K562 (cell line): ENCODE results near the gene GAB1. TPM values are rescaled to one million over a fixed set of nuclear protein-coding genes. Genes with fewer than 3 reads are reported as not detected.
"Not testable (repeated sequence)": the region's sequence is repeated elsewhere in the genome, so short reads cannot be mapped to it uniquely, and the experiment has no call there.

Source experiments
- ATAC-seq: fragments of 200-7000 bp; cut with Tn5 transposase; 3 replicates; pipeline ENCODE4 v1.9.1; 2020; ENCODE audit warnings: moderate library complexity
- BruUV-seq: library from RNA; stranded (reverse); fragments of 400-500 nt; replicated peaks from 2 replicates; lab custom pipeline; 2021; lab: Mats Ljungman, UMichigan
- CTCF ChIA-PET: fragments of 300-600 bp; formaldehyde crosslinking; extraction: SDS; loops from one replicate; lab custom pipeline; 2021; ENCODE audit warnings: low intra/inter-chr PET ratio; lab: Yijun Ruan, JAX
- POLR2A ChIA-PET: fragments of 300-600, 350-650 bp; sonication (Branson Sonifier 250); formaldehyde crosslinking; extraction: SDS; loops from one replicate; lab custom pipeline; 2021; ENCODE audit warnings: antibody characterized with exemption, inconsistent platforms; lab: Yijun Ruan, JAX
- DNase-seq, 4 experiments: peaks; one replicate each; pipeline versions ENCODE4 v3.0.0 to v3.0.0-alpha.2; 2011 to 2018; ENCODE audit warnings: low spot score in 3 of 4, mixed read lengths in 3 of 4; ENCODE audit errors: extremely low read depth in 1 of 4
- FAIRE-seq: peaks from 2 replicates; lab custom pipeline; 2011; peaks lifted over from hg19 to GRCh38; lab: Jason Lieb, UNC
- H2AFZ ChIP-seq: 2 replicates; pipeline ENCODE4 v1.6.0; 2011; ENCODE audit warnings: low read depth, low read length, control low read depth, inconsistent platforms
- H3K27ac ChIP-seq: fragments of 200-600 bp; 3 replicates; pipeline ENCODE4 v1.8.0; 2011; ENCODE audit warnings: low read depth, mild to moderate bottlenecking, control low read depth, inconsistent platforms, low read length, moderate library complexity, mixed read lengths; ENCODE audit errors: extremely low read depth
- H3K27me3 ChIP-seq, 2 experiments: fragments of 300-600 bp in 1 of 2; 2 replicates in 1 of 2; 3 replicates in 1 of 2; pipeline versions ENCODE4 v1.6.0 to v1.8.0; 2011; ENCODE audit warnings: inconsistent platforms in 2 of 2, low read length in 2 of 2, mild to moderate bottlenecking in 1 of 2, mixed read lengths in 1 of 2, moderate library complexity in 1 of 2; ENCODE audit not compliant: control insufficient read depth in 2 of 2, insufficient read depth in 2 of 2
- H3K36me3 ChIP-seq: fragments of 300-600 bp; 3 replicates; pipeline ENCODE4 v1.8.0; 2011; ENCODE audit warnings: mild to moderate bottlenecking, low read length, inconsistent platforms; ENCODE audit not compliant: control insufficient read depth, insufficient read depth
- H3K4me1 ChIP-seq, 2 experiments: fragments of 200-600 bp in 1 of 2; replicated peaks in 1 of 2; 2 replicates in 1 of 2; 3 replicates in 1 of 2; pipeline versions ENCODE4 v1.5.1 to v1.8.0; 2011; ENCODE audit warnings: inconsistent platforms in 2 of 2, low read length in 2 of 2, mild to moderate bottlenecking in 1 of 2, mixed read lengths in 1 of 2, moderate library complexity in 1 of 2; ENCODE audit not compliant: control insufficient read depth in 2 of 2, insufficient read depth in 2 of 2
- H3K4me2 ChIP-seq: 2 replicates; pipeline ENCODE4 v1.6.1; 2011; ENCODE audit warnings: low read length, control low read depth, inconsistent platforms, mixed read lengths; ENCODE audit not compliant: insufficient read depth
- H3K4me3 ChIP-seq: fragments of 200-600 bp; sonication (generic), shearing (Covaris generic); 2 replicates; pipeline ENCODE4 v1.5.1; 2016; ENCODE audit warnings: control low read depth, inconsistent platforms
- H3K79me2 ChIP-seq: fragments of 200-600 bp; 3 replicates; pipeline ENCODE4 v1.8.0; 2011; ENCODE audit warnings: low read length, inconsistent platforms; ENCODE audit not compliant: control insufficient read depth, insufficient read depth
- H3K9ac ChIP-seq, 2 experiments: 2 replicates each; pipeline versions ENCODE4 v1.6.0 to v1.6.1; 2011; ENCODE audit warnings: low read depth in 2 of 2, low read length in 2 of 2, control low read depth in 1 of 2, inconsistent platforms in 1 of 2, mild to moderate bottlenecking in 1 of 2, mixed read lengths in 1 of 2; ENCODE audit not compliant: insufficient read depth in 1 of 2
- H3K9me1 ChIP-seq: one replicate; pipeline ENCODE4 v1.6.0; 2011; ENCODE audit warnings: inconsistent platforms, mild to moderate bottlenecking, low read length, moderate library complexity; ENCODE audit not compliant: control insufficient read depth, insufficient read depth
- H3K9me3 ChIP-seq: replicated peaks from 2 replicates; pipeline ENCODE4 v1.5.1; 2011; ENCODE audit warnings: low read depth, low read length, inconsistent platforms; ENCODE audit not compliant: control insufficient read depth, insufficient read depth
- H4K20me1 ChIP-seq: replicated peaks from 2 replicates; pipeline ENCODE4 v1.6.1; 2011; ENCODE audit warnings: low read length, inconsistent platforms, mixed read lengths; ENCODE audit not compliant: control insufficient read depth, insufficient read depth
- WGBS: fragments of 100-300 bp; shearing (Covaris generic); methylation state at CpG from one replicate; pipeline ENCODE4 v1.1.6; 2016; ENCODE audit warnings: low coverage, mixed read lengths; ENCODE audit not compliant: insufficient coverage; ENCODE audit errors: missing lambda C conversion rate; 5-methylcytosine and 5-hydroxymethylcytosine counted together
- in situ Hi-C: fragments of 300-500 bp; cut with MboI; formaldehyde crosslinking; loops from 4 replicates; pipeline ENCODE4 v1.15.0; 2018; ENCODE audit warnings: inconsistent platforms, mixed read lengths
- intact Hi-C: fragments of 100-400 bp; cut with micrococcal nuclease; formaldehyde crosslinking; loops from 2 replicates; pipeline ENCODE4 v1.14.2; 2022
- polyA plus RNA-seq, 8 experiments: library from polyadenylated mRNA; depleted of rRNA in 4 of 8; stranded (reverse) in 5 of 8; unstranded in 3 of 8; fragments of >200 nt; fragmentation: Nextera tagmentation in 2 of 8; fragmentation: Illumina TruSeq in 1 of 8; extraction: Ambion mirVana in 2 of 8; extraction: Trizol in 1 of 8; gene quantifications; 2 replicates each; pipeline versions ENCODE4 v1.2.1 to v1.2.3, GENCODE V29; 2011 to 2014; ENCODE audit warnings: inconsistent platforms in 1 of 8, missing spikeins in 1 of 8
- total RNA-seq, 7 experiments: library from RNA; depleted of rRNA in 6 of 7; stranded (reverse); fragments of >200 nt in 6 of 7; fragmentation: Illumina TruSeq in 2 of 7; extraction: Trizol in 2 of 7; gene quantifications; 2 replicates each; pipeline versions ENCODE4 v1.2.1 to v1.2.3, GENCODE V29; 2011 to 2021; ENCODE audit warnings: low replicate concordance in 1 of 7
- TF ChIP-seq, protein P1 (sequence below): sonication (generic); formaldehyde crosslinking; IDR thresholded peaks from 2 replicates; pipeline ENCODE4 v1.8.1; 2023; ENCODE audit warnings: mild to moderate bottlenecking, missing genetic modification reagents

The GAB1 gene
- total and polyA plus RNA-seq, 9 of the 15 experiments (the other 6 are each of a cell fraction or from before 2014, with no cell fraction given): 1.3 to 14.6 (median 7.5) TPM

GRCh38 chr4:143349858-143350527 lies 13.3 kb downstream of the GAB1 start:
- H3K36me3 ChIP-seq, H3K4me3 ChIP-seq, BruUV-seq, H3K9ac ChIP-seq, H3K27ac ChIP-seq, ATAC-seq, H2AFZ ChIP-seq, DNase-seq, H3K27me3 ChIP-seq, H3K4me2 ChIP-seq, H3K9me3 ChIP-seq, FAIRE-seq, POLR2A ChIA-PET, in situ Hi-C loops, H4K20me1 ChIP-seq, CTCF ChIA-PET, intact Hi-C loops, H3K9me1 ChIP-seq: not testable (repeated sequence)
- H3K4me1 ChIP-seq: peaks cover 22 to 28% of the 10 kb centered on the region in 2 experiments
- peaks cover 44% of the 10 kb centered on the region for H3K79me2 ChIP-seq
- WGBS: 85% methylated on average over 16 of the region's 25 CpGs
- TF ChIP-seq, protein P1, sequence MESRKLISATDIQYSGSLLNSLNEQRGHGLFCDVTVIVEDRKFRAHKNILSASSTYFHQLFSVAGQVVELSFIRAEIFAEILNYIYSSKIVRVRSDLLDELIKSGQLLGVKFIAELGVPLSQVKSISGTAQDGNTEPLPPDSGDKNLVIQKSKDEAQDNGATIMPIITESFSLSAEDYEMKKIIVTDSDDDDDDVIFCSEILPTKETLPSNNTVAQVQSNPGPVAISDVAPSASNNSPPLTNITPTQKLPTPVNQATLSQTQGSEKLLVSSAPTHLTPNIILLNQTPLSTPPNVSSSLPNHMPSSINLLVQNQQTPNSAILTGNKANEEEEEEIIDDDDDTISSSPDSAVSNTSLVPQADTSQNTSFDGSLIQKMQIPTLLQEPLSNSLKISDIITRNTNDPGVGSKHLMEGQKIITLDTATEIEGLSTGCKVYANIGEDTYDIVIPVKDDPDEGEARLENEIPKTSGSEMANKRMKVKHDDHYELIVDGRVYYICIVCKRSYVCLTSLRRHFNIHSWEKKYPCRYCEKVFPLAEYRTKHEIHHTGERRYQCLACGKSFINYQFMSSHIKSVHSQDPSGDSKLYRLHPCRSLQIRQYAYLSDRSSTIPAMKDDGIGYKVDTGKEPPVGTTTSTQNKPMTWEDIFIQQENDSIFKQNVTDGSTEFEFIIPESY (CRISPR knock-in tag): peak; percentile 71; the same call in 1 of the 2 replicates
